ENCODE results near the gene MICAL2.

The MICAL2 gene

DNA sequence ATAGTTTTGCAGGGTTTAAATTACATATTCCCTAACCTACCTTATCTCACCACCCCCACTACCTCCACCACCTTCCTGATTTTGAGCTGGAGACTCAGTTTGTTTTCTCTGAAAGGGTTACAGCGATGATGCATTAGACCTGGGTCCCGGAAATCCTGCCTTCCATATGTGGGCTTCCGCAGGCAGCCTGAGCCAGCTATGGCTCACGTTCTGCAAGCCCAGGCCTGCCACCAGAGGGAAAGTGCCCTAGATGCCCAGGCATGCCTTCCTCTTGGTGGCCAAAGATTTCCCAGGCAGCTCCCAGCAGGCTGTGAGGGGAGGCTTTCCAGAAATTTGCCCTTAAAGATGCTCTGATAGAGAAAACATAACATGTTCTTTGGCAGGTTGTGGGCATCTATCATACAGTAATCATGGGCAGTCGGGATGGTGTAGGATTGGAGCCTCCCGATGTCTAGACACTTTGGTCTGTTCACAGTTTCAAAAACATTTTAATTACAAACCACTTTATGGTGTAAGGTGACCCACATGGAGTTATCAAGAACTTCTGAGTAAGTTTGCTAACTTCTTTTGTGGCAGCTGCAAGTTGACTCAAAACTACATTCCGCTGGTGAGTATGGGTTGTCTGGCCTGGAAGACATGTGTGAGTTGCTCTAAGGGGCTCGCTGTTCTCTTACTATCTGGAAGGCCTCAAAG, 79.3 kb downstream of the MICAL2 start:
- DNase-seq (ENCODE audit: low read depth): no peak

DNA sequence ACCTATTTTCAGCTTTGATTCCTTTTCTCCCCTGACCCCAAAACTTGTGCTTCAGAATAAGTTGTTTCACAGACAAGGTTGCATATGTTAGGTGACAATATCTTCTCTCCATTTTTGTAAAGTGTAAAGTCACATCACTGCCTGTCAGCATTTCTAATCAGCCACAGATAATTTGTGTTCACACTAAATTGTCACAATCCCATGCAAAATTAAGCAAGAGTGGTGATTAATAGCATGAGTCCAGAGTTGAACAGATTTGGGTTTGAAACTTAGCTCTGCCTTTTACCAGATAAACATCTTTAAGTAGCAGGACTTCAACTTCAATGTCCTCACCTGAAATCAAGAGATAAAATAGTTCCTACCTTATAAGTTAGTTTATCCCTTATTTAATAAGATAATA, 80.1 kb downstream of the MICAL2 start:
- DNase-seq (ENCODE audit: low read depth): no peak

DNA sequence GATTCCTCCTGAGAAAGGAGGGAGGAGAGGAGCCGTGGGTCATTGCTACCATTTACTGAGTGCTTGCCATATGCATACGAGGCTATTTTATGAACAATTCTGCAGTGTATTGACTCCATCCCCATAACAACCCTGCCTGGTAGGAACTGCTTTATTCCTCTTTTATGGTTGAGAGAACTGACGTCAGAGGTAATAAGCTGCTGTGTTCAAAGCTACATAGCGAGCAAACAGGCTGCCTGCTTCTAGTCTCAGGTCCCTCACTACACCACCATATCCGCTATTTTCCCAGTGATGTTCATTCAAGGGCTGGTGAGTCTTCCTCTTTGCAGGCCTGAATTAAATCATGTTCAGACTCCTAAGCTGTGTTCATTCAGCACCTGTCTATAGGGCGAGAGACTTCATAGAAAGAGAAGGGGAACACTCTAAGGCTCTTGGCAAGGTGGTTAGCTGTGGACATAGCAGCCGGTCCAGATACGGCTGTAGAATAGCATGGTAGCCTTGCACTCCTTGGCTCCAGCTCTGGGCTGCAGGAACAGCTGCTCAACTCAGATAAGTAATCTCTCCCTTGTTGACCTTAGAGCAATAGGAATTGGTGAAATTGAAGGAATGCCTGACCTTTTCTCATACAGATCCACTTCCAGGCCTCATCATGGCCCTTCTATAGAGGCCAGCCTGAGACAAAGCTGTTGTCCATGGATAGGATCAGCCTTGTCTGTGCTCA, 82.6 kb downstream of the MICAL2 start:
- no peak for DNase-seq (ENCODE audit: low read depth)

DNA sequence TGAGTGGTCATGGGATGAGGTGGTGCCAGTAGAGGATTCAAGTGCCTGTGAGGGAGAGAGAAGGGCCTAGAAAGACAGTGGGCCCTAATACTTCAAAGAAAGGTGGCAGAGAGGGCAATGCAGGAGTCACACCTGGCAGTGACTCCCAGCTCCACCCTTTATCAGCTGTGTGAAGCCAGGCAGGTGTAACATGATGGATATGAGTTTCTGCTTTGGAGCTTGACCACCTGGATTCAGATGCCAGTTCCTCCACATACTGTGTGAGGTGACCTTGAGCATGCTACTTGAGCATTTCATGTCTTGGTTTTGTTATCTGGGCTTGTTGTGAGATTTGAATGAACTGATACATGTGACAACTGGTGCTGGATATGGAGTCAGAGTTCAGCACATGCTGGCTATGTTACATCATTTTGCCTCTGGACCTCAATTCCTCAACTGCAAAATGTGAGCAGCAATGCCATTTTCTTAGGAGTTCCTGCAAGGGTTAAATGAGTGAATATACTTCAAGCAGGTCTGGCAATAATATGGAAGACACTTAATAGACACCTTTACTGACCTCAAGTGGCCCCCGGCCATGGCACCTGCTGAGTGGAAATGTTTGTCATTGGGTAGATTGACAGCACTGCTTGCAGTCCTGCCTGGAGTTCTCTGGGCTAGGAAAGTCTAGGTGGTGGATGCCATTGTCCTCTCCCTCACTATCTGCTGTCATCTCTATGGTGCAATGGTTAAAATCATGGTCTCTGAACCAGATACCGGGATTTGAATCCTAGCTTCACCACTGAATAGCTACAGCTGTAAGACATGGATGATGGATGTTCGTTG, 83.3 kb downstream of the MICAL2 start:
- no peak for DNase-seq (ENCODE audit: low read depth)

DNA sequence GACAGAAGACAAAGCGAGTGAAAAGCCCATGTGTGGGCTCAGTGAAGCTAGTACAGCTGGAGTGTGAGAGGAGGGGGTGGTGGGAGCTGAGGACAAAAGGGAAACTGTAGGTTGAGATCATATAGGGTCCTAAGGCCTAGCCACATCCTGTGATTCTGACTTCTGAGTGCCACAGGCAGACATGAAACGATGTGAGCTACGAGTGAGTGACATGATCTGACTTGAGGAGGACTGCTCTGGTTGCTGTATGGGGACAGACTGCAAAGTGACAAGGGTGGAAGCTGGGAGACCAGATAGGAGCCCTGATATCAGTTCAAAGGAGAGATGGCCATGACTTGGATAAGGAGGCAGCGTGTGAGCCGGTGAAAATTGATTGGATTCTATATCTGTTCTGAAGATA, 85.4 kb downstream of the MICAL2 start:
- DNase-seq (ENCODE audit: low read depth): no peak

DNA sequence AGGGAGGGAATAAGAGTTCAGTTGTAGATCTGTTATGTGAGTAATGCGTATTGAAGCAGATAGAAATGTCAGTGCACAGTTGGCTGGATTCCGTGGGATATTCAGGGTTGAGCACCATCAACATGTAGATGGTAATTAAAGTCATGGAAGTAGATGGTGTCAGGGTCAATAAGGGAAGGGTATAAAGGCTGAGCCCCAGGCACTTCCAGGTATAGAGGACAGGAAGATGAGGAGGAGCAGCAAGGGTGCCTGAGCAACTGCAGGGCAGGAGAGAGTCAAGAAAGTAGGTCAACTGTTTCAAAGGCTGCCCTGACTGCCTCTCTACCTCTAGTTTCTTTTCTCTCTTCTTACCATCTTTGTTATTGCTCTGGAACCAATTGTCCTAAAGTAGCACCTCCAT, 85.9 kb downstream of the MICAL2 start:
- no peak for DNase-seq (ENCODE audit: low read depth)

DNA sequence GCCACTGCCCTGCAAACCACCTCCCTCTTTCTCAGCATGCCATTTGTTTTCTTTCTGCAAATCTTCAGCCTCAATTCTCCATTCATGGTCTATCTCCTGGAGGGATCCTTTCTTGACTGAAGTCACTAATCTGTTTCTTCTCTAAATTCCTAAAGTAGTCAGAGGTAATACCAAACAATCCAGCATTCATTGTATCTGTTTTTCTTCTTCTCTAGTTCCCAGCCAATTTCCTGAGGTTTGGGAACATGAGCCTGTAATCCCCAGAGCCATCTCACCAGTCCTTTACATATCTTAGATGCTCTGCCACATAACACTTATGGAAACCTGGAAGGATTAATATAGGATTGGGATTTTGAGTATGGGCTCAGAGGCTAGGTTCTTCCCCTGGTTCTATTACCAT, 86.5 kb downstream of the MICAL2 start:
- DNase-seq (ENCODE audit: low read depth): no peak

DNA sequence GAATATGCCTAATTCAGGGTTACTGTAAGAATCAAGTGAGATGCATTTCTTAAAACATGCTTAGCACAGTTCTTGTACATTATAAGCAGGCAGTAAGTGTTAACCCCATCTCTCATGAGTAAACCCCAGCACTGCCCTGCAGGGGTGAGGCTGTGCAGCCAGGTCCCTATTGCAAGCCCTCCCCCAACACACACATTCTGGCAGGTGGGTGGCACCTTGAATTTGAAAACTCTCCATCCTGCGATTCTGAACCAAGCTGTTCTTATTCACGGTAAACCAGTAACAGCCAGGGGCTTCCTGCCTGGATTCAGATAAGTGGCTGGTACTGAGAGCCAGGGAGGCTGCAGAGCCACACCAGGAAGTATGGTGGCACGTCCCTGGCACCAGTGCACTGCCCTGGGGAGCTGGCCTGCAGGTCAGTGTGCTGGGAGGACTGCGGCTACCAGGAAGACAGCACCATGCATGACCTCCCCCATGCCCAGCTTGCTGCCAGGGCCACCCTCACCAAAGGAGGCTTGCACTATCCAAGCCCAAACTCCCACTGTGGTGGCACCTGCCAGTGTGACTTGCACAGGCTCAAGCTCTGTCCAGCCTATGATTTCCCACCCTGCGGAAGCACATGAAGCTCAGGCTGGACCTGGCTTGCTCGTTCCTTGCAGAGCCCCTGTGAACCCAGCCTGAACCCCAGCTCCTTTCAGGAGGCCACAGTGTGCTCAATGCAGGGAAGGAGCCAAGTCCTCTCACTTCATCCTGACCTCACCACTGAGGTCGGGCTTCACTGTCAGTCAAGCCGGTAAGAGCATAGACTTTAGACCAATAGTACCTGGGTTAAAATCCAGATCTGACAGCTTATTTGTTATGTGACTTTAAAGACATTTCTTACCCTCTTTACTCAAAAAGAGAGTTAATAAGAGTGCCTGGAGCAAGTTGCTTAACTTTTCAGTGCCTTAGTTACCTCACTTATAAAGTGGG, 88.1 kb downstream of the MICAL2 start:
- DNase-seq (ENCODE audit: low read depth): no peak

DNA sequence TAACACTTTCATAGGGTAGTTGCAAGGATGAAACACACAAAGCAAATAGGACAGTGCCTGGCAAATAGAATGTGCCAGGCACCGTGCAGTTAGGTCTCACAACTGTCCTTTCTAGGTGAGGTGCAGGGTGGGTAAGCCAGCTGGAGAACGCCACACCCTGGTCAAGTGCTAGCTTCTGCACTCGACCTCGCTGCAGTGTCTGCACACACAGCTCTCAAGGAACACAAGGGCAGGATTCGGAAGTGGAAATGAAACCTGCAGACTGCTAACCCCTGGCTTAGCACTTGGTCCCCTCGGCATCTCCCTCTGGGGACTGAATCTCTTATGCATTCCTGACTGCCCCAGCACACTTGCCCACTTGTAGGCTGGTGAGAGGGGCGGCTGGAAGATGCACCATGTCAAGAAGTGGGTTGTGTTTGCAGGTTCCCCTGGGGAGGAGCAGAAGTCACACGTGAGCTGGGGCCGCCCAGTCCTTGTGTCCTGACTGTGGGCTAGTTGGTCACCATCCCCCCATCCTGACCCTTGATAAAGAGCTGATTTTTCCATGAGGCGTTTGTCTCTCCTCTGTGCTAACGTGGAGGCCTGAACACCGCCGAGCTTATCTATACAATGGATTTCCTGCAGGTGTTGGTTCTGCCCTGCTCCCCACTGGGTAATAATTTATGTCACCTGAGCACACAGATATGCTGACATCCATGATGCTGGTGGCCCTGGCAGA, 89.0 kb downstream of the MICAL2 start:
- DNase-seq (ENCODE audit: low read depth): no peak

DNA sequence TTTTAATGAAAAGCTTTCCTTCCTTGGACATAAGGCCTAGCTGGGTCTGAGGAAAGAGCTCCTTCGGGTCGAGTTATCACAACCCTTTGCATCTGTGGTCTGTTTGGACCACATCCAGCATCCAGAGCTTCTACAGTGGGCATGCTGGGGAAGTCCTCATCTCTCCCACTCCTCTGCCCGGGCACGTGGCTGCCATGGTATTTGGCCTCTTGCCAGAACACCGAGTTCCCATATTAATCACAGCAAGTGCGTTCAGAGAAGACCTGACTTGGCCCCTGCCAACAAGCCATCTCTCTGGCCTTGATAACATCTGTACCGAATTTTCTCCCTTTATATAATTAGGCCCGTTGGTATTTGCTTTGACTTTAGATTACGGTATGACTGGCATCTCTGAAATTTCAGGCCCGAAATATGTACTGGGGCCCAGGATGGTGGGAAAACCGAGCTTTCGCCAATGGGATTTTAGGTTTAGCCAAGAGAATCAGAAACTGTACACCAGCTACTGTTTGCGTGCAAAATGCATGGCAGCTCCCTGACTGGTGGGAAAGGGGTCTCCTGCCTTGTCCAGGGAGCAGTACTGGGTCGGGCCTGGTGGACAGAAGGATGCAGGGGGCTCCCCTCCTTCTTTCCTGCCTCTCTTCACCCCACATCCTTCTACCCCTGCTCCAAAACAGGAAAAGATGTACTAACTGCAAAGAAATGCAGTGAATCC, 90.0 kb downstream of the MICAL2 start:
- DNase-seq (ENCODE audit: low read depth): no peak

DNA sequence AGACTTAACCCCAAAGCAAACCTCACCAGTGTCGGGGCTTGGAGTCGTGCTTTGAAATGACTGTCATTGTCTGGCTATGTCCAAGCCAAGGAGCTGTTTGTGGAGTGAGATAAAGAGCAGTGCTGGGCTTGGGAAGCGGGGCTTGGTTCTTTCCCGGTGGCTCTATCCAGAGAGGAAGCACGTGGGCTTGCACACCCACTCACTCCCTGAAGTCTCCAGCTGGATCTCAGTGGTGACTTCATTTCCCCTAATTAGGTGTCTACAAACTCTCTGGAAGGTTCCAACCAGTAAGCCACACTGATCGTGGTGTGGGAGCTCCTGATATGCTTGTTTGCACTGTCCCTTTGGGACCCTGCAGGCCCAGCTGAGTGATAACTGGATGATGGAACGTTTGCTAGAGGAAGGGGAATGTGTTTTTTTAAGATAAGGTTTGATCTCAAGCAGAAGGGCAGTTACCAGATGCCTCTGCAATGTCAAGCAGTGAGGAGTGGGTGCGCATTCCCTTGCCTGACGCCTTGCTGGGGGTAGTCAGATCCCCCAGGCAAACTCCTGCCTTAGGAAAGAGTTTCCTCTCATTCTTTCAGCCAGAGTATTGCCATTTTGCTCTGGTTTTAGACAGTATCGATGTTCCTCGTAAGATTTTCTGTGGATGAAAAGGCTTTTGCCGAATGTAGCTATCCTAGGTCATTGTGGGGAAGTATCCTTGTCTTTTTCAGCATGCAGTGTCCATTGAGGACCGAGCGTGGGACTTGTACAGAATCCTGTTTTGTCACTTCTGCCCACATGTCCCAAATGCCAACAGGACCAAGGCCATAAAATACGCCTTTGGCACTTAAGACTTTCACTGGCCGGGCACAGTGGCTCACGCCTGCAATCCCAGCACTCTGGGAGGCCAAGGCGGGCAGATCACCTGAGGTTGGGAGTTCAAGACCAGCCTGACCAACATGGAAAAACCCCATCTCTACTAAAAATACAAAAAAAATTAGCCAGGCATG, 90.9 kb downstream of the MICAL2 start:
- DNase-seq (ENCODE audit: low read depth): peak; percentile 71

DNA sequence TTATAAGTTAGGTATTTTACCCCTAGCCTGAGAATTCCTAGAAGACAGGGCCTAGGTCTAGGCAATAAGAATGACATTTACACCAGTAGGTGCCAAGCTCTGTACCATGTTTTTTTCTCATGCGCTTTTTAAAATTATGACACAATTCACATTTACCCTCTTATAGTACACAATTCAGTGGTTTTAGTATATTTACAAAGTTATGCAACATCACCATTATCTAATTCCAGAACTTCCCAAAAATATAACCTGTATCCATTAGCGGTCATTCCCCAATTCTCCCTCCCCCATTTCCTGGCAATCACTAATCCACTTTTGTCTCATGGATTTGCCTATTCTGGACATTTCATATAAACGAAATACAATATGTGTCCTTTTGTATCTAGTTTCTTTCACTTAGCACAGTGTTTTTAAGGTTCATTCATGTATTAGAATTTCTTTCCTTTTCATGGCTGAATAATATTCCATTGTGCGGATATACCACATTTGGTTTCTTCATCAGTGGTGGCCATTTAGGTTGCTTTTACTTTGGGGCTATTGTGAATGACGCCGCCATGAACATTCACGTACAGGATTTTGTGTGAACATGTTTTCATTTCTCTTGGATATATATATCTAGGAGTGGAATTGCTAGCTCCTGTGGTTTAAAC, 92.4 kb downstream of the MICAL2 start:
- DNase-seq (ENCODE audit: low read depth): no peak

DNA sequence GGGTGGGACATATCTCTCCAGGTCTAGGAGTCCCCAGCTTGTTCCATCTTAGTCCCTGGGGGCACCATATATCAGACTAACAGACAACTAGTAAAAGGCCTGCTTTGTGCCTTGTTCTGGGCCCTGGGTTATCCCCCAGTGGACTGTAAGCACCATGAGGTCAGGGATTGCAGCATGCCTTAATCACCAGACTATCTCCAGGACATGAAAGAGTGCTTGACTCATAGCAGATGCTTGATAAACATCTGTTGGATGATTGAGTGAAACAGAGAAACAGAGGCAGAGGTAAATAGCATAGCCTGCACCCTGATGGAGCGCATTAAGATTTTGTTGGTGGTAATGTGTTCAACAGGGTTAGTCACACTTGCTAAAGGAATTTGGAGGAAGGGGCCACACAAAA, 94.1 kb downstream of the MICAL2 start:
- no peak for DNase-seq (ENCODE audit: low read depth)

DNA sequence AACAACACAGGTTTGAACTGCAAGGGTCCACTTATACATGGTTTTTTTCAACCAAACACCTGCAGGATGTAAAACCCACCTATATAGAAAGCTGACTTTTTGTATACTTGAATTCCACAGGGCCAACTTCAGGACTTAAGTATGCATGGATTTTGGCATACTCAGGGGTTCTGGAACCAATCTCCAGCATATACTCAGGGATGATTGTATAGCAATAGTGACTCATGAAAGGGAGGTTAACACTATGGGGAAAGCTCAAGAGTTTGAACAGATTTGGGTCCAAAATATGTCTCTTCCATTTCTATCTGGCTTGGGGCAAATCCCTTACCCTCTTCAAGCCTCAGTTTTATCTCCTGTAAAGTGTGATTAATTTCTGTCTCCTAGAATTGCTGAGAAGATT, 94.9 kb downstream of the MICAL2 start:
- DNase-seq (ENCODE audit: low read depth): no peak

DNA sequence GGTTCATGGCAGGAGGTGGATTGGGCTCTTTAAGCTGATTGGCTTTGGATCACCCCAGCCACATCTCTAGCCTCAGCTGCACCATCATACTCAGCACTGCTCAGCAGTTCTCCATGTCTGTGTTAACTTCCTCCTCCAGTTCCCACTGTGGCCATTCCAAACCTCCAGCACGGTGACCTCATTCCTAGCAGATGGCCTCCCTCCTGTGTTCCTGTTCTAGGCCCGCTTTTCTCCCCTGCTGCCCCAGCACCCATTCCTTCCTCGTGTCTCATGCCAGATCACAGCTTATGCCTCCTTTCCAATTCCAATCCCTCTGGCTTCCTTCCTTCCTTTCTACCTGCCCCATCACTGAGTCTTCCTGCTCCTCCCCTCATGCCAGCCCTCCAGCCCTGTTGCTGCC, 96.1 kb downstream of the MICAL2 start:
- DNase-seq (ENCODE audit: low read depth): no peak

DNA sequence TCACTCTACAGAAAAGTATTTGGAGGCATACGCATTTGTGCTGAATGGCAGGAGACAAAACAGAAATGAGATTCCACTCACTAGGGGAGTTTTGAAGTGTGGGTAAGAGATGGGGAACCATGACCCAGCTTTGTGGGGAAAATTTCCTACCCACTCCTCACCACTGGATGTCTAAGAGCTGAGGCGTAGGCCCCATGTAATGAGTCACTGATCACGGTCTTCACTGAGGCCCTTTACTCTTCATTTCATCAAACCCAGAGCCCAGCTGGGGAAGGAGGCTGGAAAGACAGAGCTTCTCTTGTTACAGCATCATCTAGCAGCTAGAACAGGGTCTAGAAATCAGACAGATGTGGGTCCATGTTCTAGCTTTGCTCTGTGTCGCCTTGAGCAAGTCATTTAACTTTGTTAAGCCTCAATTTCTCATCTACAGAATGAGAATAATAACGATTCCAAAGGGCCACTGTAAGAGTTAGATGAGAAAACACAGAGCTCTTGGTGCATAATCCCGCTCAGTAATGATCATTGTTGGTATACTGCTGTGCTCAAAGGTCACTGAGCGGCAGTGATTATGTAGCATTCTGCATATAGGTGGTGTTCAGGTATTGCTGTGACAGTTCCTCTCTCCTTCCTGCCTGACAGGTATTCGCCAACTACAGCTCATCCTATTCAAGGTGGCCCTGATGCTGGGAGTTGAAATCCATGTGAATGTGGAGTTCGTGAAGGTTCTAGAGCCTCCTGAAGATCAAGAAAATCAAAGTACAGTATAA, 97.2 kb downstream of the MICAL2 start:
- DNase-seq (ENCODE audit: low read depth): no peak

DNA sequence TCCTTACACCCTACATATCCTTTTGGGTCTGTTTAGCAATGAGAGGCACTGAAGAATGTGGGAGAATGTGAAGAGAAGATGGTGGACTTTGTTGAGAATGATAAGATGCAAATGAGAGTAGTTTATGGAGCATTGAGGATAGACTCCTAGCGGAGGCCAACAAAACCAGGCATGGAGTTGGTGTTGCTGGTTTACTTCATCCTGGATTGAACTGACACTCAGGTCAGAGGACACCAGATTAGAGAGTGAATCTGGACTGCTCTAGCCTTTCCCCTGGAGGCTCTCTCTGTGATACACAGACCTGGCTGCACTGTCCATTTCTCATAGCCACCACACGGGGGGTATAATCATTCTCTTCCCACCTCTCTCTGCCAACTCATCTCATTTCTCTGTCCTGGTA, 98.7 kb downstream of the MICAL2 start:
- no peak for DNase-seq (ENCODE audit: low read depth)

DNA sequence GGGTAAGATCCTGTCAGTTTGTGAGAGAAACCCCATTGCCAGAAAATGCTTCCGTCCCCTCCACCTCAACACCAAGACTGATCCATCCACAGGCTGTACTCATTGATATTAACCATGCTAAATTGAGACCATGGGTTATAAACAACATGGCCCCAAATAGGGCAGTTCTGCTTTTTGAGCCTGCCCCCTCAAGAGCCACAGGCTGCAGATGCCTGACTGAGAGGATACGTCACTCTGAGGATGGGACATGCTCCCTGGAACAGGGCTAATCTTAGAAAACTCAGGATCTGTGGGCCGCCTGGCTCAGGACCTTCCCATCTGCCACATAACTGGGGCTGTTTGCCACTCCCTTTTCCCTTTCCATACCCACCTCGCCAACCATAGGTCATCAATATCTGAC, 99.8 kb downstream of the MICAL2 start:
- no peak for DNase-seq (ENCODE audit: low read depth)
